ENCODE measurements around the gene DOCK10.

GRCh38 chr2:224946895-224947294 lies 95.4 kb downstream of the DOCK10 start:
- TF ChIP-seq POLR2A (IDR thresholded peaks at IDR 0.05) (no peak), EP300 (IDR thresholded peaks at IDR 0.05) (peak in 1 of 2 donors; percentile 29), CTCF (IDR thresholded peaks at IDR 0.05) (no peak)
